ENCODE measurements around the gene LILRA1. TPM values are rescaled to one million over a fixed set of nuclear protein-coding genes. Genes with fewer than 3 reads are reported as not detected.
"Not testable (repeated sequence)": the region's sequence is repeated elsewhere in the genome, so short reads cannot be mapped to it uniquely, and the experiment has no call there.

The LILRA1 gene
- not detected in 2 replicates for total RNA-seq

GRCh38 chr19:54593445-54593844 is at the start of gene LILRA1:
LILRA1 (plus strand) TSS chr19:54593632; CDS start chr19:54594245, 613 bp downstream.
- DNase-seq (ENCODE audit: low read depth), result not testable (repeated sequence)

- no peak for DNase-seq (ENCODE audit: low read depth)
Observed at GRCh38 chr19:54548806-54549205, 44.6 kb upstream of the LILRA1 start.

- DNase-seq (ENCODE audit: low read depth), result no peak
Observed at GRCh38 chr19:54549224-54549623, 44.2 kb upstream of the LILRA1 start.

- no peak for DNase-seq (ENCODE audit: low read depth)
Observed at GRCh38 chr19:54551293-54551692, 42.1 kb upstream of the LILRA1 start.

- DNase-seq (ENCODE audit: low read depth), result no peak
Observed at GRCh38 chr19:54551950-54552912, 41.2 kb upstream of the LILRA1 start.

- no peak for DNase-seq (ENCODE audit: low read depth)
Observed at GRCh38 chr19:54552913-54553310, 40.5 kb upstream of the LILRA1 start.

GRCh38 chr19:54554006-54554405 is 39.4 kb upstream of the LILRA1 start:
- DNase-seq (ENCODE audit: low read depth), result no peak

- no peak for DNase-seq (ENCODE audit: low read depth)
Observed at GRCh38 chr19:54554896-54555295, 38.5 kb upstream of the LILRA1 start.

- DNase-seq (ENCODE audit: low read depth), result no peak
Observed at GRCh38 chr19:54556194-54556593, 37.2 kb upstream of the LILRA1 start.

GRCh38 chr19:54558339-54558738 is 35.1 kb upstream of the LILRA1 start:
- DNase-seq (ENCODE audit: low read depth), result no peak

- no peak for DNase-seq (ENCODE audit: low read depth)
Observed at GRCh38 chr19:54560881-54561385, 32.5 kb upstream of the LILRA1 start.

GRCh38 chr19:54561840-54562239 is 31.6 kb upstream of the LILRA1 start:
- no peak for DNase-seq (ENCODE audit: low read depth)

GRCh38 chr19:54563206-54563605 is 30.2 kb upstream of the LILRA1 start:
- not testable (repeated sequence) for DNase-seq (ENCODE audit: low read depth)

GRCh38 chr19:54570316-54570715 is 23.1 kb upstream of the LILRA1 start:
- DNase-seq (ENCODE audit: low read depth), result no peak

- DNase-seq (ENCODE audit: low read depth), result not testable (repeated sequence)
Observed at GRCh38 chr19:54571715-54572615, 21.5 kb upstream of the LILRA1 start.

GRCh38 chr19:54572696-54573311 is 20.6 kb upstream of the LILRA1 start:
- no peak for DNase-seq (ENCODE audit: low read depth)

- DNase-seq (ENCODE audit: low read depth), result no peak
Observed at GRCh38 chr19:54573330-54573872, 20.0 kb upstream of the LILRA1 start, which contains the start of gene LILRA2. LILRA2 (plus strand) TSS chr19:54573790; CDS start chr19:54573879, 89 bp downstream.

GRCh38 chr19:54574051-54574450 is 19.4 kb upstream of the LILRA1 start:
- no peak for DNase-seq (ENCODE audit: low read depth)

GRCh38 chr19:54574527-54575056 is 18.8 kb upstream of the LILRA1 start:
- no peak for DNase-seq (ENCODE audit: low read depth)

GRCh38 chr19:54575205-54575604 is 18.2 kb upstream of the LILRA1 start:
- DNase-seq (ENCODE audit: low read depth), result not testable (repeated sequence)

GRCh38 chr19:54576411-54576976 is 16.9 kb upstream of the LILRA1 start:
- no peak for DNase-seq (ENCODE audit: low read depth)

All from renal cortical epithelial cell (primary cell).